ENCODE data around the gene FSTL4.
A peak's percentile ranks its signal among the peaks of the same experiment; 100 is the strongest.

Gene FSTL4

DNA sequence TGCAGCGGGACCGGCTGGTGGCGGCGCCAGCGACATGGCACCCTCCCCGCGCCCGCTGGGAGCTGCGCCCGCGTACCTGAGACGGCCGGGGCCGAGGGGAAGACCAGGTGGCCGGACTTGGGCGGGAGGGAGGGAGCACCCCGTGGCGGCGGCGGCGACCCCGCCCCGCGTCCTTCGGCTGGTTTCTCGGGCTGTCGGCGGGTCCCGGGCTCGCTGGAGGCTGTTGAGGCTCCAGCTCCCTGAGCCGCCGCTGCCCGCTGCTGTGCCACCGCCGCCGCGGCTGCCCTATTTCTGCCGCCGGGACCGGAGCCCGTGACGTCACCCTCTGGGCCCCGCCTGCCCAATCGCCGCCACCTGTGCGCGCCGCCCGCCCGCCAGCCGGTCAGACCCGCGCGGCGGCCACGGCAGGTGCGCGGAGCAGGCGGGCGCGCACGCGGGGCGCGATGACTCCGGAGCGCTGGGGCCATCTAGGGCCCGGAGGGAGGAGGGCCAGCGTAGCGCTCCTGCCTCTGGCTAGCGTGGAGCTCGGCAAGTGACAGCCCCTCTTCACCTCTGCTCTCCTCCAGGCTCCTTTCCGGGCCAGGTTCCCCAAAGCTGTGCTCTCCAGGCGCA, at the start of gene FSTL4:
FSTL4 (minus strand) TSS at position 293 of the 612 bp plus-strand sequence.
- DNase-seq = peak; percentile 21

DNA sequence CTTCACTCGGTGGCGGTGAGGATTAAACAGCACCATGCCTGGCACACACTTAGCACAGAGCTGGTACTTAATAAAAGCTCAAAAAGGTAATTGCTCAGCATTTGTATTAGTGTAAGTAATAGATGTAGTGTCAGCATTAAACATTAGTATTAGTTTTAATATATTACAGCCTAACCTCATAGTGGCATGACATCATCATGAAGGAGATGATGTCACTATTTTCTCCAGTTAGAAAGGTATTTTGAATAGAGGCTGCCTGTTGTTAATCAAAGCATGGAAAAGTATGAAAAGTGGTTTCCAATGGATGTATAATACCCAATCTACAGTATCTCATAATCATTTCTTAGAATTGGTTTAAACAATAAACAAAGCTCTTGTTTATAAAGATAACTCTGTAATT, 49.0 kb upstream of the FSTL4 start:
- DNase-seq = no peak

GRCh38 chr5:133658327-133658726, 46.0 kb upstream of the FSTL4 start:
- no peak for DNase-seq

GRCh38 chr5:133657036-133657435, 44.7 kb upstream of the FSTL4 start:
- DNase-seq = no peak

DNA sequence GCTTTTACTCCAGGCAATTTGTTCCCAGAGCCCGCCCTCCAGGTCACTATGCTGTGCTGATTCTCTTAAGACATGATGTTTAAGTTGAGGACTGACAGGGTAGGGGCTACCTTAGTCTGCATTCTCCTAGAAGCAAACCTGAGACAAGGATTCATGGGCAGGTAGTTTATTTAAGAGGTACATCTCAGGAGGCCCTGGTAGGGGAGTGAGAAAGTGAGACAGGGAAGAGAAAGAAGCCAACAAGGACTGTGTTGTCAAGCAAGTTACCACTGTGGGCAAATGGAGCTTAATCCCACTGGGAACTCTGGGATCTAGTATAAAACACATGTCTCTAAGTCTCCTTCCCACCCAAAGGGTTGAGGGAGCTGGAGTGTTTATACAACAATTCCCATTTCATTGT, 43.6 kb upstream of the FSTL4 start:
- DNase-seq = no peak

DNA sequence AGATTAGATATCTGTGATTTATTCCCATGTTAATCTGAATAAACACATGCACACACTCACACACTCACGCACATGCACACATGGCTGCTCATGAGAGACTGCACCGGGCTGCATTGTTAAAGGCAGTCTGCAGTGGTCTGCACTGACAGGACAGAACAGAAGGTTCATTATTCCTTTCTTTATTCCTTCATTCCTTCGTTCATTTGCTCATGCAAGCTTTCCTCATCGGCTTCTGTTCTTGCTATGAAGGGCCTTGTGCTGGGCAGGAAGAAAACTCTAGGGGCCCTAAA, 41.4 kb upstream of the FSTL4 start:
- DNase-seq = no peak

DNA sequence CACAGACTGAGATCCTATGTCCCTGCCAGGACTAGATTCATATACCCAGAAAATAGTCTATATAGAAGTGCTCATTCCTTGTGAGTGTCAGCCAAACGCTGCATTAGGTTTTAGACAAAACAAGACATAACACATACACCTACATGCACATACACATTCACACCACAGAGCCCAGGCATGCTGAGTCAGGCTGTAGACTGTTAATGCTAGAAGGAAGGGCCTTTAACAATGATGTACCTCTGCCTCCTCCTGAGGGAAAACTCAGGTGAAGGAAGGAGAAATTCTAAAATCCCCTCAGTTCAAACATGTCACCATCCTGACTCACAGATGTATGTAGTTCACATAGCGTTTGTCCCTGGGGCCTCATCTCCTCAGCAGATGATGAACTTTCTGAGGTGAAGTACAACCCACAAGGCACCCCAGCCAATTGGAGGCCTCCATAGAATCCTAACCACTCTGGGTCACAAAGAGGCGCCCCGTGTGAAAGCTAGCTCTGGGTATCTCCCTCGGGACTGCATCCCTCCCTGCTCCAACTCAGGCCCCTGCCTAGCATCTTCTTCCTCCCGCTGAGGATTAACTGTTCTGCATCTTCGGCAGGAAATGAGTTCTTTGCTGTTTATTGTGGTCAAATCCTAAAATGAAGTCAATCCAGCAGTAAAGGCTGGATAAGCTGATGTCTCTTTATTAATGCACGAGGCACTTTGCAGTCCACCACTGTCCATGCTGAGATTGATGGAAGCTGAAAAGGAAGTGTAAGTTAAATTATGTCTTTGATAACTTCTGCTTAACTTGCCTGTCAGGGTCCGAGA, 40.8 kb upstream of the FSTL4 start:
- DNase-seq = no peak

DNA sequence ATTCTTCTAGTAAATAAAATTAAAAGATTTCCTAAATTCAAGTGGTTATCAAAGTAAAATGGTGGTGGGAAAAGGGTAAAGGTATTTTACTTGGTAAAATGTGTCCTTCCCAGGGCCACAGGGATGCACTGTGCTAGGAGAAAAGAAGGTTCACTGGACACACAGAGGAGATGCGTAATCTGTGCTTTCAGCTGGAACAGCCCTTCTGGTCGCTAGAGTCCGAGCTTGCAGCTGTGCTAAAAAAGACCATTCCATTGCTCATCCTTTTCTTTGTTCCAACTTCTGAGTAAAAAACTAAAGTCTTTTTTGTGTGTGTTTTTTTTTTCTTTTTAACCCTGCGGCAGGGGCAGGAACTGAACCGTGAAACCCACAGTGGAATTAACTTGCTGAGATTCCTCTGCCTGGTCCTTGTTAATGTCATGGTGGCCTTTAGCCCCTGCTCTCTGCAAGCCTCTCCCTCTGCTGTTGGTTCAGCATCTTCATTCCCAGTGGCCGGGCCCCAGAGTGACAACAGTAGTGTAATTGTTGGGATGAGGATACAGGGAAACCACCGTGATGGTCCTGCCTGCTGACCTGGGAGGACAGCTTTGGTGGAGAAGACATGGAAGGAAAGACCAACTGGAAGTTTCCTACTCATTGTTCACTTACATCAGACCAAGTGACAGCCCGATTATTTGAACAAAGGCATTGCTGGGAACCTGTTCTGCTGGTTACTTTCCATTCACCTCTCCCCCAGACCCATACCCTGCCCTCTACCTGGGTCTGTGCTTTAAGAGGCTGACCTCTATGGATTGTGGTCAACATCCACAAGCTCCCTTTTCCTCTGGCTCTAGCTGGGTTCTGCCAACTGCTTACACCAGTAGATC, 31.9 kb upstream of the FSTL4 start:
- no peak for DNase-seq

DNA sequence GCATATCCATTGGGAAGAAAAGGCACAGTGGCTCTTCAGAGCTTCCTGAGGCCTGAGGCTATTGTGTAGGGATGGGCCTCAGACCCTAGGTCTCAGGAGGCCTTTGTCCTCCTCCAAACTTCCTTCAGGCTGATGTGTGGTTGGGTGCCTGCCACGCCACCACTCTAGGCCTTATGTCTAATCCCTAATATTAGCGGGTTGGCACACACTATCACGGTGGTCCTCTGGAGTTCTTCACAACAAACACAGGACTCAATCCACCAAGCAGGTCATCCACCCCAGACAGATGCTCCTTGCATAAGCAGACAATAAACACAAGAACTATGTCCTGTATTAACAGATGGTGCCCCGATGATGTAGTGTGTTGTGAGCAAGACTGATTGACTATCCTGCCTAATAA, 31.0 kb upstream of the FSTL4 start:
- no peak for DNase-seq

- no peak for DNase-seq
These were observed 29.9 kb upstream of the FSTL4 start for GRCh38 chr5:133642153-133642722.

- no peak for DNase-seq
These were observed 29.3 kb upstream of the FSTL4 start for GRCh38 chr5:133641683-133642082.

GRCh38 chr5:133639850-133640528, 27.6 kb upstream of the FSTL4 start:
- DNase-seq = no peak

DNA sequence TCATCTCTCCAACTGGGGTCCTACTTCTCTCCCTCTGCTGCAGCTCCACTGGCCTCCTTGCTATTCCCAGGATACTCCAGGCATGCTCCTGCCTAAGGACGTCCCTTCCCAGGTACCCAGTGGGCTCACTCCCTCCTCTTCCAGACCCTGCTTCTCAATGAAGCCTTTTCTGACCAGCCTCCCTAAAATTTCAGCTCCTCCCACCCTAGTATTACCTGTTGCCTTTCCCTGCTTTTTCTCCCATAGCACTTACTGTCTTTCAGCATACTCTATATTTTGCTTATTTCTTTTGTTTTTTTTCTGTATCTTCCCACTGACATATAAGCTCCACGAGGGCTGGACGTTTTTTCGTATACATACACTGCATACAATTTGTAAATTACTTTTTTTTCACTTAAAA, 26.1 kb upstream of the FSTL4 start:
- DNase-seq = no peak

- no peak for DNase-seq
These were observed 24.9 kb upstream of the FSTL4 start for GRCh38 chr5:133637206-133637605.

- no peak for DNase-seq
These were observed 22.7 kb upstream of the FSTL4 start for GRCh38 chr5:133635051-133635450.

DNA sequence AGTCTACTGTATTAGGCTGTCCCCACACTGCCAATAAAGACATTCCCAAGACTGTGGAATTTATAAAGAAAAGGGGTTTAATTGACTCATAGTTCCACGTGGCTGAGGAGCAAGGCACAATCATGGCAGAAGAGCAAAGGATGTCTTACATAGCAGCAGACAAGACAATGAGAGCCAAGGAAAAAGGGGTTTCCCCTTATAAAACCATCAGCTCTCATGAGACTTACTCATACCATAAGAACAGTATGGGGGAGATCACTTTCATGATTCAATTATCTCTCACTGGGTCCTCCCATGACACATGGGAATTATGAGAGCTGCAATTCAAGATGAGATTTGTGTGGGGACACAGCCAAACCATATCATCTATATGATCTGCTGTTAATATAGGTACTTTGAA, 14.8 kb upstream of the FSTL4 start:
- DNase-seq = no peak

DNA sequence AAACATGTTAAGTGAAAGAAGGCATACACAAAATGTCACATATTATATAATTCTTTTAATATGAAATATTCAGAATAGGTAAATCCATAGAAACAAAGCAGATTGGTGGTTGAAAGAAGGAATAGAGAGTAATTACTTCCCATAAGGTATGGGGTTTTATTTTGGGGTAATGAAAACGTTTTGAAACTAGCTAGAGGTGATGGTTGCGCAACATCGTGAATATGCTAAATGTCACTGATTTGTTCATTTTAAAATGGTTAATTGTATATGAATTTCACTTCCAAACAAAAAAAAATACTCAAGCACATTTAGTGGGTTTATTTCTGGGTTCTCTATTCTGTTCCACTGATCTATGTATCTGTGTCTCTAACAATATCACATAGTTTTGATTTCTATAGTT, 12.0 kb upstream of the FSTL4 start:
- no peak for DNase-seq

DNA sequence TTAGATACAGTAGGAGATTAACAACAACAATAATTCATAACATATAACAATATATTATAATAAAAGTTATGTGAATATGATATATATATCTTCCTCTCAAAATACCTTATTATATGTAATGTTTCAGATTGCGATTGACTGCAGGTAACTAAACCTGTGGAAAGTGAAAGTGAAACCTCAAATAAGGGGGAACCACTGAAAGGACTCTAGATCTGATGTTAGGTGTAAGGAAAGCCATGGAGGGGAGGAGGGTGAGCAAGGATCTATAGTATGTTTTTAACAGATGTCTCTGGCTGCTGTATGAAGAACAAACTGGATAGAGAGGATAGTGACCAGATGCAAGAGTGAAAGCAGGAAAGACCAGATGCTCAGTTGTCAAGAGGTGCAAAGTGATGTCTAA, 5.8 kb upstream of the FSTL4 start:
- no peak for DNase-seq

DNA sequence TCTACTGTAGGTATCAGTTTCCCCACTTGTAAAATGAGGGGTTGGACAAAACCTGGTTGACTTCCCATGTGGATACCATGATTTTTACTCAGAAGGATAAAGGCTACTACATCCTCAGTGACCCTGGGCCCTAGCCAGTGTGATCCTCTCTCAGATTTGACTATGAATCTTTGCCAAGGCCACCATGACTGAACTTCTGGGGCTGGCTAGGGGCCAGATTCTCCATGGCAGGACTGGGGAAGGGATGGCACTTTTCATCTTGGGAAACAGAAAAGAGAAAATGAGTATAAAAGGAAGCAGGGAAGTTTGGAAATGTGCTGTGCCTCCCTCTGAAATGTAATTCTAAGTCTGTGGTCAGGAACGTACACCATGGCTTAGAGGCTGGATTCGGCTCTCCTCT, 1.4 kb upstream of the FSTL4 start:
- no peak for DNase-seq

- DNase-seq = no peak
These were observed 843 bp upstream of the FSTL4 start for GRCh38 chr5:133613184-133613583.

- DNase-seq = no peak
These were observed 738 bp downstream of the FSTL4 start for GRCh38 chr5:133611357-133612248.

Measured in NCI-H526 treated with DMSO at 0.1 percent for 48 hours (cell line).